KG1 (cell line): ENCODE measurements around the gene KISS1R.

Experiments
- DNase-seq: peaks from one replicate; lab custom pipeline; 2025; lab: John Stamatoyannopoulos, UW

Gene KISS1R

DNA sequence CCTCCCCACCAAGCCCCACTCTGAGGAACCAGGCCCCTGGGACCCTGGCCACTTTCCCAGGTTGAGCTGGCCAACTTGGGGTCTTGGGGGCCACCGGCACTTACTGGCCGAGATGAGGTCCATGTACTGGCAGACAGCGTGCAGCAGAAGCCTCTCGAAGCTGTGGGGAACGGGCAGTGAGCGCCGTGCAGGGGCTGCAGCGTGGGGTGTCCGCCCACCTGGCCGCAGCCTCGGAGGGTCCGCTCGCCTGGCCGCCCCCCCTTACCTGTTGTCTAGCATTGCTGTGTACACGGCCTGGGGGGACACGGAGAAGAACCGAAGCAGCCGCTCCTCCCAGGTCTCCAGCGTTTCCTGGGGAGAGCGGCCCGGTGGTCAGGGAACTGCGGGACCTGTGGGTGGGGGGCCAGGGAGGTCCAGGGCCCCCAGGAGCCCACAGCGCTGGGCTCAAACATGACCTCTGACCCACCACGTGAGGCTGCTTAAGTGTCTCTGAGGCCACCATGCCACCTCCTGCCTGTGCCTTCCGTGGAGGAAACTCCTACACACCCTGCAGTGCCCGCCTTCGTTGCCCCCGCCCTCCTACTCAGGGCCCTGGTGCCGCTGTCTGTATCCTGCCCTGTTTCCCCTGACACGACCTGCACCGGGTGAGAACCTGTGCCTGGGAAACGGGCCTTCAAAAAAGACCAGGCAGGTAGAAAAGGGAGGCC is 17.6 kb upstream of the KISS1R start:
- no peak for DNase-seq

- no peak for DNase-seq
These were observed 17.2 kb upstream of the KISS1R start for GRCh38 chr19:900043-900301.

DNA sequence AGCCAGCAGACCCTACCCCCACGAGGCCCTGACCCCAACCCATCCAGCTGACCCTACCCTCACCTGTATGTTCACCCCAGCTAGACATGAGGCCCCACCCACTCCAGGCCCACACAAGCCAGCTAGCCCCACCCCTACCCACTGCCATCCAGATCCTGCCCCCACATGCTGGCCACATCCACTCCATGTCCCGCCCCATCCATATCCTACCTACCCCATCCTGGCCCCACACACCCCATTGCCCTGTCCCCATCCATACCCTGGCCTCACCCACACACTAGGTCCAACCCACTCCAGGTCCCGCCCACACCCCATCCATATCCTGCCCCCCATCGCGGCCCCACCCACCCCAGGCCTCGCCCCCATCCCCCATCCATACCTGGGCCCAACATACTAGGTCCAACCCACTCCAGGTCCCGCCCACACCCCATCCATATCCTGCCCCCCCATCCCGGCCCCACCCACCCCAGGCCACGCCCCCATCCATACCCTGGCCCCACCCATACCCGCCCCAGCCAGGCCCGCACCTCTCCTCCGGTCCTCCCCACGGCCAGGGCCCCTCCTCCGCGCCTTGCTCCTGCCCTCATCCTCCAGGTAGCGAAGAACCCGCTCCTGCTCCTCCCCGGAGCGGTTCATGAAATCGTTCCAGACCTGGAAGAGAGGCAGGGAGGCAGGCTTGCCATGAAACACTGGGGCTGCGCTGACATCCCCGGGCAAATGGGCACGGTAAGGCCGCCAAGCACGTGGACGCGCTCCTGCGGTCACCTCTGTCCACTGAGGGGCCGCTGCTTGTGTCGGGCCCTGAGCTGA is 16.6 kb upstream of the KISS1R start:
- DNase-seq, result no peak

DNA sequence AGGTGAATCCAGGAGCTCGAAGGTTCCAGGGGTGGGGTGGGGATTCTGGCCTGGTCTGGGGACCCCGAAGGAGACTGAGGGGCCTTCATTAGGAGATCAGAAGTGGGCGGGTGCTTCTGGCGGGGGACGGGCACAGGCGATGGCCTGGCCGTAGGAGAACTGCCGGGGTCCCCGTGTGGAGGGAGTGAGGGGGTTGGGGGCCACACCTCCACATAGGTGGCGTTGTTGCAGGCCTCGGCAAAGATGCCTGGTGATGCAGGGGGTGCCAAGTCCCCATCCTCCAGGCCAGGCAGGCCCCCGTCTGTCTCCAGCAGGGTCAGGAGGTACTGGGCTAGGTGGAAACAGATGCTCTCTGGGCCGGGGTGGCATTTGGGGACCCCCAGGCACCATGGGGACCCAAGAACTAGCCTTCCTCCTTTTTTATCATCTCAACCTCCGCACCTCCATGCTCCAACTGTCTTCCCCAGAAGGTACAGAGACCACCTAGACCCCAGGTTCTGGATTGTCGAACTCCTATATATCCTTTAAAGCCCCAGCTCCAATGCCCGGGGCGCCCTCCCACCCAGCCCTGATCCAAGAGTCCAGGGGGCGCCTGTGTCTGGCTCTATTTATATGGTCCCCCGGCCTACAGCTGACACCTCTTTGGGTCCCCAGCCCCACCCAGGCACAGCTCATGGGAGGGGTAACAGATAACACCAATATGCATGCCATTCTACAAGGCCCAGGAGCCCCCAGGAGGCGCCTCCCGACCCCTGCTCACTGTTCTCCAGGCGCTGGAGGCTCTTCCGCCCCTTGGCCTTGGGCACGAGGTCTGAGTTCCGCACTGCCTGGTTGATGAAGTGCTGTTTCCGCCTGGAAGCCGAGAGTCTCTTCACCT is 15.7 kb upstream of the KISS1R start:
- DNase-seq, result no peak

DNA sequence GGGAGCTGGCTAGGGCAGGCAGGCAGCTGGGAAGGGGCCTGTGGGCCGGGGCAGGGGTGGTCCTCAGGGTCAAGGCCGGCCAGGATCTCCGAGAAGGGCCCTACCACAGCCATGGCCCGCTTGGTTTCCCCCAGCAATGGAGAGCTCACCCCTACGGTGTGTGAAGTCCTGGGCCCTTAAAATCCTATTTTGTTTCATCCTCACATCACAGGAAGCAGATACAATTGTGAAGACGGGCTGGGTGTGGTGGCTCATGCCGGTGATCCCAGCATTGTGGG is 15.1 kb upstream of the KISS1R start:
- no peak for DNase-seq

DNA sequence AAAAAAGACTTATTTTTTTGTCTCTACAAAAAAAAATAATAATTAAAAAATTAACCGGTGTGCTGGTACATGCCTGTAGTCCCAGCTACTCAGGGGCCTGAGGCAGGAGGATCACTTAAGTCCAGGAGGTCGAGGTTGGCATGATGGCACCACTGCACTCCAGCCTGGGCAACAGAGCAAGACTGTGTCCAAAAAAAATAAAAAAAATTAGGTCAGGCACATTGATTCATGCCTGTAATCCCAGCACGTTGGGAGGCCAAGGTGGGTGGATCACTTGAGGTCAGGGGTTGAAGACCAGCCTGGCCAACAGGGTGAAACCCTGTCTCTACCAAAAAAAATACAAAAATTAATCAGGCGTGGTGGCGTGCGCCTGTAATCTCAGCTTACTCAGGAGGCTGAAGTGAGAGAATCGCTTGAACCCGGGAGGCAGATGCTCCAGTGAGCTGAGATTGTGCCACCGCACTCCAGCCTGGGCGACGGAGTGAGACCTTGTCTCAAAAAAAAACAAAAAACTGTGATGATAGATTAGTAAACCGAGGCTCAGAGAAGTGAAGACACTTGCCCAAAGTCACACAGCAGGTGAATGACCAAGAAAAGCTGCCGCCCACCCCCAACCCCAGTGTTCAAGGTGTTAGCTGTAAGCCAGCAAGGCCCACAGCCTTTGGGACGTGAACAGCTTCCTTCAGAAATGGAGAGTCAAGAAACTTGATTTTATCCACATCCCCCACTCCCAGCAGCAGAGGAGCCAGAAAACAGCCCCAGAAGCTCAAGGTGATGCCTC is 14.5 kb upstream of the KISS1R start:
- no peak for DNase-seq

DNA sequence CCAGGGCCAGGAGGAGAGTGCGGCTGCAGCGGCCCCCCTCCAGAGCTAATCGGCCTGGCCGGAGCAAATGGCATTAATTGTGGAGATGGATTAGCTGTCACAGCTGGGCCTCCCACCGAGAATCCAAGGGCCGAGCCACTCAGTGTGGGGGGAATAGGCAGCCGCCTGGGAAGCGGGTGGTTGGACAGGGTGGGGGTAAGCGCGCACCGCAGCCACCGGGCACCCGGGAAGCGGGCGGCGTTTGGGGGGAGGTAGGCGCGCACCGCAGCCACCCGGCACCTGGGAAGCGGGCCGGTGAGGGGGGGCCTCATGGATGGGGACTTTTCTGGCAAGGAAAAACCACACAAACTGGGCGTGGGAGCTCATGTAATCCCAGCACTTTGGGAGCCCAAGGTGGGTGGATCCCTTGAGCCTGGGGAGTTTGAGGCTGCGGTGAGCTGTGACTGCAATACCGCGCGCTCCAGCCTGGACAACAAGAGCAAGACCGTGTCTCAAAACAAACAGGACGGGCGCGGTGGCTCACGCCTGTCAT is 13.8 kb upstream of the KISS1R start:
- DNase-seq, result no peak

- DNase-seq, result no peak
These were observed 12.6 kb upstream of the KISS1R start for GRCh38 chr19:904545-904944.

DNA sequence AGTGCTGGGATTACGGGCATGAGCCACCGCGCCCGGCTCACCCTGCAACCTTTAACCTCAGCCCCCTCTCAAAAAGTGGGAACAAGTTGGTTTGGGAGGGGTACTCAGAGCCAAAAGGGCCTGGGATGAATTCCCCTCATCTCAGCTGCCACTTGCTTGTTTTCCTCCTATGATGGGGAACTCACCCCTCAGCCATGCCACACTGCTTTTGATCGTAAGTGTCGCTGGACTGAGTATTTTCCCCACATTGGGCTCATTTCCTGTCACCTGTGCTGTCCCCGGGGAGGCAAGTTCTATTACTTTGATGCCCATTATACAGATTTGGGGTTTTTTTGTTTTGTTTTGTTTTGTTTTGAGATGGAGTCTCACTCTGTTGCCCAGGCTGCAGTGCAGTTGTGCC is 10.7 kb upstream of the KISS1R start:
- DNase-seq, result no peak

DNA sequence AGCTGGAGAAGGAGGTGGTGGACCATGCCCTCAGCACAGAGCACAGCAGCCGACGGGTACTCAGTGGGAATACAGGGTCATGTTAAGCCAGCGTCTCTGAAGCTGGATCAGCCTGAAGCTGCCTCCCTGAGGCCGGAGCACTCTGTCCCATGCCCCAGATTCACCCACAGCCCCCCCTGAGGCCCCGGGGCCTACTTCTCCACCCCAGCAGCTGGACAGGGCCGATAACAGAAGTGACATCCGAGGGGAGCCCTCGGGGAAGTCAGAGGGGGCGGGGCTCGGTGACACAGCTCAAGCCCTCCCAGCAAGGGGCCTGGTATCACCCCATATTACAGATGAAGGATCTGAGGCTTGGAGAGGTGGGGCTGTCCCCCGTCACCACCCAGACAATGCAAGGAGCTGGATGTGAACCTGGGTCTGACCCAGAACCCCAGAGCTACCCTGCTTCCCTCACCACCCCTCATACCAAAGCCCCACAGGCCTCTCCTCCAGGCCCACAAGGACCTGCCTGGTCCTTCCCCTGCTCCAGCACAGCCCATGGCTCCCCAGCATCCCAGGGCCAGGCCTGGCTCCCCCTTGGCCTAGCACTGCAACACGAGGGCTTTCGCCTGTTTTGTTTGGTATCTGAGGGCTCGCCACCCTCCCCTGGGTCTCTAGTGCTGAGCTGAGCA is 9.8 kb upstream of the KISS1R start:
- DNase-seq, result no peak

DNA sequence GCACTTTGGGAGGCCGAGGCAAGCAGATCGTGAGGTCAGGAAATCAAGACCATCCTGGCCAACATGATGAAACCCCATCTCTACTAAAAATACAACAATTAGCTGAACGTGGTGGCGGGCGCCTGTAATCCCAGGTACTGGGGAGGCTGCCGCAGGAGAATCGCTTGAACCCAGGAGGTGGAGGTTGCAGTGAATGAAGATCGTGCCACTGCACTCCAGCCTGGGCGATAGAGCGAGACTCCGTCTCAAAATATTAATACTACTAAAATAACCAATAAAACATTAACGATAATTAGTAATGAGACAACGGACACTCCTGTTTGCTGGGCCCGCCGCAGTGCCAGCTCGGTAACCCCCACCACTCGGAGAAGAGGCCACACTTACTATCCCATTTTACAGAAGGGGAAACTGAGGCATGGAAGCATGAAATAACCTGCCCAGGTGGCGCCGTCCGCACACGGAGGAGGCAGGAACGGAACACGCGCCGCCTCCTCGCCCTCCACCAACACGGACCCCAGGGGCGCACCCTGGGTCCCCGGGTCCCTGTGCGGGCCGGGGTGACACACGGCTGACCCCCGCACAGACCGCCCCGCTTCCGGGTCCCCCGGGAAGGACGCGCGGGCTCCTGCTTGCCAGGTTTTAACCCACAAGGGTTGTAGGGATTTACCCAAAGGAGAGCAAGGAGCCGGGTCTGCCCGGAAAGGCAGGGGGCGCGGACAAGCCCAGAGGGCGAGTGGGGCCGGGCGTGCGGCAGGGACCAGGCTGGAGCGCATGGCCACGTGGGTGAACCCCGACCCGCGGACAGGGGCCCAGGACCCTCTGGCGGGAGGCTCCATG is 5.7 kb upstream of the KISS1R start:
- no peak for DNase-seq

DNA sequence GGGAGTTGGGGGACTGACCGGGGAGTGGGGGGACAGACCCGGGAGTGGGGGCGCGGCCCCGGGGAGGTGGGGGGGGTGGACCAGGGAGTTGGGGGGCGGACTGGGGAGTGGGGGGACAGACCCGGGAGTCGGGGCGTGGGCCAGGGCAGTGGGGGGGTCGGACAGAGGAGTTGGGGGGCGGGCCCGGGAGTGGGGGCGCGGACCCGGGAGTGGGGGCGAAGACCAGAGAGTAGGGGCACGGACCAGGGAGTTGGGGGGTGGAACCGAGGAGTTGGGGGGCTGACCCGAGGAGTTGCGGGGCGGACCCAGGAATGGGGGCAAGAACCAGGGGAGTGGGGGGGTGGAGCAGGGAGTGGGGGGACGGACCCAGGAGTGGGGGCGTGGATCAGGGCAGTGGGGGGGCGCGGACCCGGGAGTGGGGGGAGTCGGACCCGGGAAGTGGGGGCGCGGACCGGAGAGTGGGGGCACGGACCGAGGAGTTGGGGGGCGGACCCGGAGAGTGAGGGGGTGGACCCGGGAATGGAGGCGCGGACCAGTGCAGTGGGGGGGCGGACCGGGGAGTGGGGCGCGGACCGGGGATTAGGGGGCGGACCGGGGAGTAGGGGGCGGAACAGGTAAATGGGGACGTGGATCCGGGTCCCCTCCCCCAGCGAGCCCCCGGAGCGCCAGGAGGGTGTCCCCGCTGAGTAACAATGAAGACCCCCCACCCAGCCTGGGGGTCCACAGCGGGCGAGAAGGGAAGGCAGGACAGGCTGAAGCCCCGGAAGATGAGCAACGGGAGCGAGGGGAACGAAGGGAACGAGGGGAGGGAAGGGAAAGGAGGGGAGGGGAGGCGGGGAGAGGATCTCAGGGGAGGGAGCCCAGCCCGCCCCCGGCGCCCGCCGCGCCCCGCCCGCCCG is 4.7 kb upstream of the KISS1R start:
- no peak for DNase-seq

DNA sequence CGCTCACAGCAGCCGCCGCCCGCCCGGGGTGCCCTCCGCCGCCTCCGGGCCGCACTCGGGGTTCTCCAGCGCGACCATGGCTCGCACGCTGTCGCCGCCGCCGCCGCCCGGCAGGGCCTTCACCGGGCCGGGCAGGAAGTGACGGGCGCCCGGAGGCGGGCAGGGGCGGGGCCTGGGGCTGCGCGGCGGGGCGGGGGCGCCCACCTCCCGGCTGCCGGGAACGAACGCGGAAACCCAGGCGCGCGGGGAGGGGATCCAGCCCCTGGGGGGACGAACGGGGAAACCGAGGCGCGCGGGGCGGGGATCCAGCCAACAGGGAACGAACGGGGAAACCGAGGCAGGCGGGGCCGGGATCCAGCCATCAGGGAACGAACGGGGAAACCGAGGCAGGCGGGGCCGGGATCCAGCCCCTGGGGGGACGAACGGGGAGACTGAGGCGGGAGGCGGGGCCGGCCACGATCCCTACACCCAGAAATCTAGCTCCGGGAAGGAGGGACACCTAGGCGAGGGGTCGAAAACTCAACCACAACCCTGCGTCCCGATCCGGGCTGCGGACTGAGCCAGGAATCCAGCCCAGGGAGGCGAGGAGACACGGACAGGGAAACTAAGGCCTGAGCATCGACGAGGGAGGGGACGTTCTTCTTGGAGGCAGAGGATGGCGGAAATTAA is 3.9 kb upstream of the KISS1R start, which contains the start of gene R3HDM4:
Gene R3HDM4 (minus strand): TSS at position 140 of the 669 bp plus-strand sequence. CDS start 62 bp downstream, at position 78.
- peak; percentile 2 for DNase-seq

DNA sequence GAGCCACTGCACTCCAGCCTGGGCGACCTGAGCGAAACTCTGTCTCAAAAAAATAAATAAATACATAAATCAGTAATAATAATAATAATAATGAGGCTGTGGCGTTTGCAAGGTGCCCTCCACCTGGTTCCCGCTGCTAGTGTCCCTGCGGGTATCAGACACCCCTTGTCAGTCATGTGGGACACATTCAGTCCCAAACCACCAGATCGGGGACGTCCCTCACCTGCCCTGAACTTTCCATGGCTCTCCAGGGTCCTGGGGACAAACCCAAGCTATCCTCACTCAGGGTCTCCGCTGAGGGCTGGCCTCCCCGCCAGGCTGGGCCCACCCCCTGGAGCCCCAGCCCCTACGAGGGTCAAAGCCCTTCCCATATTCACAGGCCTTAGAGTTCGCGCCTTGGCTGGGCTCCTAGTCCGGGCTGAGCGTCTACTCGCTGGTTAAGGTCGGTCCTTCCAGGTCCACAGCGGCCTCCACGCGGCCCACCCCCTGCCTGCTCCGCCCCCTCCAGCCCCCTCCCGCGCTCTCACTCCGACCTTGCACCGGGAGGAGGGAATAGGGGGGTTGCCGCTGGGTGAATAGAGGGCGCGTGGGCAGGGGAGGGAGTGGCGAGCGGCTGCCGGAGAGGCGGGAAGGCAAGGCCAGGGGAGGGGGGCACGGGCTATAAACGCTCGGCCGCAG is 349 bp upstream of the KISS1R start:
- DNase-seq, result no peak

GRCh38 chr19:918152-918437 is 962 bp downstream of the KISS1R start:
- DNase-seq, result no peak

DNA sequence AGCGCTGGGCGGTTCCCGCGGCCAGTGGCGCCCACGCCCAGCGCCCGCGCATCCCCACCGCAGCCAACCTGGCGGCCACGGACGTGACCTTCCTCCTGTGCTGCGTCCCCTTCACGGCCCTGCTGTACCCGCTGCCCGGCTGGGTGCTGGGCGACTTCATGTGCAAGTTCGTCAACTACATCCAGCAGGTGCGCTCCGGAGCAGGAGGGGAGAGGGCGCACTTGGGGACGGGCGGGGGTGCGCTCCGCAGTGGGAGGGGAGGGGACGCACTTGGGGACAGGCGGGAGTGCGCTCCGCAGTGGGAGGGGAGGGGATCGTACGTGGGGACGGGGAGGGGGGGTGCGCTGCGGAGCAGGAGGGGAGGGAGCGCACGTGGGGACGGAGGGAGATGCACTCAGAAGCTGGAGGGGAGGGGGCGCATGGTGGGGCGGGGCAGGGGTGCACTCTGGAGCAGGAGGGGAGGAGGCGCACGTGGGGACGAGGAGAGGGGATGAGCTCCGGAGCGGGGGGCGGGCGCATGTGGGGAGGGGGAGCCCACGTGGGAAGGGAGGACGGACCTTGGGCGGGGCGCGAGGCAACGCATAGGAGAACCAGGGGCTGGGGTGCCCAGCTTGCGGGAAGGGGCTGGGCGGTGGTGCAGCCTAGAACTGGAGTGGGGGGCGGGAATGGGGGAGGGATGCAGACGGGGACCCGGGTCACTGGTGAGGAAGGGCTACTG is 1.5 kb downstream of the KISS1R start:
- DNase-seq, result no peak

- DNase-seq, result no peak
These were observed 2.3 kb downstream of the KISS1R start for GRCh38 chr19:919199-920050.
